GM21619 (cell line): Measurements from ENCODE around the gene KCNK1.
A peak's percentile ranks its signal among the peaks of the same experiment; 100 is the strongest.

Source experiments
- ATAC-seq: cut with Tn5 transposase; IDR thresholded peaks from one replicate; pipeline ENCODE4 v1.9.1; 2021; ENCODE audit not compliant: unreplicated experiment

KCNK1 gene

DNA sequence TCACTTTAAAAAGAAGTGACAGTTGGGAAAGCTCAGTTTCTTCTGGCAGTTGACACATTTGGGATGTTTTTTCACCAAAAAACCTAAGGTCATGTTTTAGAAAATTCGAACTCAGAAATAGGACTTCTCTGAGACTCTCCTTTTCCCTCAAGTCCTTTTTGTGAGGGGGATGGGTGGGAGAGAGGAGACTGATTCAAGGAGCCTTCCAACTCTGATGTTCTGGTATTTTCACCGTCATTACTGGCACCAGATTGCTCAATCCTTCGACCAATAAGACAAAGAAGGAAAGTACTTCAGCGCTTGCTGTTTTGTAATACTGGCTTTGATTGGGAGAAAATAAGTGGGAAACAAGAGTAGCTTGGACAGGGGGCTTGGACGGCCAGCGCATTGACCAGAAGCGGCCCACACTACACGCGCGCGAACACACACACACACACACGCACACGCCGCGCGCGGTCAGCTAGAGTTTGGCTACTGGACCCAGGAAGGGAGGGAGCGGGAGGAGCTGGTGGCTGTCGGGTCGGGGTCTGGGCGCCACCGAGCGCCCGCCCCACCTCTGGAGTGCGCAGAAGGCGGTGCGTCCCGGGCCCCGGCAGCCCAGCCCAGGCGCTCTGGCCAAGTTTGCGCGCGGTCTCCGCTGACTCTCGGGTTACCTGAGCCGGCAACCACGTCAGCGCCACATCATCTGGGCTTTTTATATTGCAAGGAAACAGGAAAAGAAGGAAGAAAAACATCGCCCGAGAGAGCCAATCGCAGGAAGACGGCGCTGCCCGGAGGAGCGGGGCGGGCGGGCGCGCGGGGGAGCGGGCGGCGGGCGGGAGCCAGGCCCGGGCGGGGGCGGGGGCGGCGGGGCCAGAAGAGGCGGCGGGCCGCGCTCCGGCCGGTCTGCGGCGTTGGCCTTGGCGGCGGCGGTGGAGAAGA is at the start of gene KCNK1:
TSS of gene KCNK1 (plus strand) at position 855 of the 921 bp plus-strand sequence. CDS start at position 921, 66 bp downstream.
- ATAC-seq: peak; percentile 18

DNA sequence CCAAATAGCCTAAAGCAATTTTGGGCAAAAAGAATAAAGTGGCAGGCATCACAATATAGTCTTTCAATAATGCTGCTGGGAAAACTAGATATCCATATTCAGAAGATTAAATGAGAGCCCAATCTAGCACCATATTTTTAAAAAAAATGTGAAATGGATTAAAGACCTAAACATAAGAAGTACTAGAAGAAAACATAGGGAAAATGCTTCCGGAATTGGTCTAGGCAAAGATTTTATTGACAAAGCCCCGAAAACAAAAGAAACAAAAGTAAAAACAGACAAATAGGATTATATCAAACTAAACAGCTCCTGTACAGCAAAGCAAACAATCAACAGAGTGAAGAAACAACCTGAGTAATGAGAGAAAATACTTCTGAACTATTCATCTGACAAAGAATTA is 48.6 kb upstream of the KCNK1 start:
- no peak for ATAC-seq

DNA sequence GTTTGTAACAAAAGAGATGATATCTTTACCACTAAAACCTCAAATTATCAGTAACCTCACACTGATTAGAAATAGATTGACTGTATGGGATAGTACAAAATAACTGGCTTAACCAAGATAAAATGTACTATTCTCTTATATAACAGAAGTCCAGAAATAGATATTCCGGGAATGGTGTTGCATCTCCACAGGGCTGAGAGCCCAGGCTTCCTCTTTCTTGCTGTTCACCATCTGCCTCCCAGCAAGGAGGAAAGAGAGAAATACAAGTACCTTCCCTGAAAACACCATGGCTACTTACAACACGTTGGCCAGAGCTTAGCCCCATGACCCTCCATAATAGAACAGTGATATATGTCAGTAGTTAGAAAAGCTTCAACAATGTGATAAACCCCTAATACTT is 47.0 kb upstream of the KCNK1 start:
- no peak for ATAC-seq

DNA sequence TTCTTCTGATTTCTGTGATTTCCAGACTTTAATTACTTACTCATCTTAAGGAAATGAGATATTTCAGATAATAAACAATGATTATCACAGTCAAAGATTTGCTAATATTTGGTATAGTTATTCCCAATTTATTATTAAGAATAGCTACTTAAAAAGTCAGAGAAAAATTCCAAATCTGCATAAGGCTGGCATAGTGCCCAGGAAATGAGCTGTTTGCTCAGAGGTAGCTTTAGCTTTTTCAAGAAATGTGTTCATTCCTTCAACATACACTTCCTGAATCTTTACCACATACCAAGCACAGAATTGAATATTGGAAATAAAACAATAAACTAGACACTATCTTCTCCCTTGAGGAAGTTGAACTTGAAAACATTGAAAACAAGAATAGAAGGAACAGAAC is 44.3 kb upstream of the KCNK1 start:
- ATAC-seq: no peak

DNA sequence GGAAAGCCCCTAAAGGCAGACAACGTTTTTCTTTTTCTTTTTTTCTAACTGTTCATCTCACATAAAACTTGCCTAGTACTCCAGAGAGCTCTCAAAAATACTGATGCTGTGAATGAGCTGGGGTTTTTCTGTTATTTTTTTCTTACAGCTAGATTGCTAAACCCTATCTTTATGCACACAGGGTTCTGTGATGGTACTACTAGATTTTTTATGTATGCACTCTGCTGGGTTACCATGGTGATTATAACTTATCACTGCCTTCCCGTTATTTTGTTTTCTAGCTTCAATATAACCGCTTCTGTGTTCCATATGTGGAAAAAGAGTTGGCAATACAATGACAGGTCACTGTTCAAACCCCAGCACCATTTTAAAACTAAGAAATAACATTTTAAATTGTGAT is 43.7 kb upstream of the KCNK1 start:
- ATAC-seq: no peak

DNA sequence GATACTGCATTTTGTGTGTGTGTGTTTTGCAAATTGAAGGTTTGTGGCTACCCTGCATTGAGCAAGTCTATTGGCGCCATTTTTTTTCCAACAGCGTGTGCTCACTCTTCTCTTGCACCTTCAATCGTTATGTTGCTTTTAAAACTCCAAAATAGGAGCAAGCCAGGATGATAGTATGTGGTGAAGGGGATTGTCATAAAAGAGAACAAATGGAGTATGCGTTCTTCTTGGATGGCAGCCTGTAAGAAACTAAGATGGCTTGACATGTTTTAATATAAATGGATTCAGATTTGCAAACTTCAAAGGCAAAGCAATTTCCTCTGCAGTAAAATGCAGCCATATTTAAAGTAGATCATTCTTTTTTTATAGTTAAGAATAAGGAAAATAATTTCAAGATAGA is 43.2 kb upstream of the KCNK1 start:
- no peak for ATAC-seq

DNA sequence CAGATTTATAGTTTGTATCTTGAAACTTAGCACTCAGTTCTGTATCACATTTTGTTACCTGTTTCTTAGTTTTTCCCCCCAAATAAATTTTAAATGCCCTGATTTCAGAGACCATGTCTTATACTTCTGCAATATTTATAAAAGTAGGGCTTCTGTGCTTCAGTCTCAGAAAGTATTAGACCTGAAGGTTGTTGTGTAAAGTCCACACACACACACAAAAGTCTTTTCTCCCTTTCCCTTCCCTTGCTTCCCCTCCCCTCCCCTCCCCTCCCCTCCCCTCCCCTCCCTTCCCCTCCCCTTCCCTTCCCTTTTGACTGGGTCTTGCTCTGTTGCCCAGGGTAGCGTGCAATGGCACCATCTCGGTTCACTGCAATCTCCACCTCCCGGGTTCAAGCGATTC is 41.0 kb upstream of the KCNK1 start:
- ATAC-seq: no peak

DNA sequence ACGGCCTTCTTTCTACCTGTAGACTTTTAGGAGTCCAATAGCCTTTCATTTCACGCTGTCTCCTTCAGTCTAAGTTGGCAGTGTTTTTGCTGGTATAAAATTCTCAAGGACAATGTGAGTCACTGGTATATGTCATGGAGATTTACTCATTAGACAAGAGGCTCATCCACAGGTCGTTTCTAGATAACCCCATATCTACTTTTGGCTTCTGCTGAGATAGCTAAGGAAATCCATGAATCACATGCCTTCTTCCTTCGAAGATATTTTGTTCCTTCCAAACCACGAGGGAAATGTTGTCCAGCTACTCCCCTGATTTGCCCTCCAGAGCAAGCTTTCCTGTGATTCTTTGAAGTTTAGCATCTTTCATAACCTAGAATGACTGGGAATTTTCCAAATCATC is 38.5 kb upstream of the KCNK1 start:
- no peak for ATAC-seq

DNA sequence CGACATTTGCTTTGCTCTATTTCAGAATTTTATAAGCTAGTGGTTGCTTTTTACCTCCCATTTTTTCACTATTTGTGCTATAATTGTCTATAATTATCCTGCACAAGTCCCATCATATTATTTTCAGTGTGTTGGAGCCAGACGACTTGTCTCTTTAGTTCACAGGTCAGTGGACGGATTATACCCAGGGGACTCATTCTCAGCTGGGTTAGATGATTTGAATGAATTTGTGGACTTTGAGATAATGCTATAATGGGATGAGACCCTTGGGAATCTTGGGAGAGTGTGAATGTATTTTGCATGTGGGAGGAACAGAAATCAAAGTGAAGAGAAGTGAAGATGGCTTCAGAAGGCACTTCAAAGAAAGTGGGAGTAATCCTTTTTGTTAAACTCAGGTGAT is 31.5 kb upstream of the KCNK1 start:
- no peak for ATAC-seq

DNA sequence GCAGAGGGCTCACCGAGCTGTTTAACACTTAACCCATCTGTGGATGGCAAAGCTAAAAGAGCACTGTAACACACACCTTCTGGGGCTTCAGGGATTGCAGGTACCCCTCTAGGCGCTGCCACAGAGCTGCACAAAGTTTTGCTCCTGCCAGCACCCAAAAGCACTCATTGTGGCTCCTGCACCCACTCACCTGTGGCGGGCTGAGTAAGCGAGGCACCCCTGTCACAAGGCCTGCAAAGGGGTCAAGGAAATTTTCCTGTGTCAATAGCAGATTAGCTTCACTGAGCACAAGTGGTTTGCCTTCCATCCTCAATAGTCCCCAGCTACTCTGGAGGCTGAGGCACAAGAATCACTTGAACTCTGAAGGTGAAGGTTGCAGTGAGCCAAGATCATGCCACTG is 29.5 kb upstream of the KCNK1 start:
- no peak for ATAC-seq

DNA sequence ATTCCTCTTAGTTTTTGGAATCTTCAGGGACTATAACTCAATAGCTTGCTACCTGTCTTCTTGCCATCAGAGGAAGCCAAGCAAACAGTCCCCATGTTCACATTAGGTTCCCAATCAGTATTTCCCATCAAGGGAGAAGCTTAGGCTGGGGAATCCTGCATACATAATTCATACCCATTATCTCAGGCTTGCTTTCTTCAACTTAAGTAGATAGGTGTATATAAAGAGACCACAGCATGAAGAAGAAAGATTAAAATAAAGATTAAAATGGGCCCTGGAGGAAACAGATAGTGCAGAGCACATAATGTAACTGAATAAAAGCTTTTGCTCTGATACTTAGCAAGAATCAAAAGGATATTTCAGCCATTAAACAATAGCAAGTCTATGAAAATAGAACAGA is 29.0 kb upstream of the KCNK1 start:
- no peak for ATAC-seq

DNA sequence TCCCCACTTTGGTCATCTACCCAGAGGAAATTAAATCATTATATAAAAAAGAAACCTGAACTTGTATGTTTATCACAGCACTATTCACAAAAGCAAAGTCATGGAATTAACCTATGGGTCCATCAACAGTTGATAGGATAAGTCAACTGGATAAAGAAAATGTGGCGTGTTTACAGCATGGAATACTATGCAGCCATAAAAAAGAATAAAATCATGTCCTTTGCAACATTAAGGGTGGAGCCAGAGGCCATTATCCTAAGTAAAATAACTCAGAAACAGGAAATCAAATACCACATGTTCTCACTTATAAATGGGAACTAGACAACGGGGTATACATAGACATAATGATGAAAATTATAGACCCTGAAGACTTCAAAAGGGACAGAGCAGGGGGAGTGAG is 27.6 kb upstream of the KCNK1 start:
- ATAC-seq: no peak

DNA sequence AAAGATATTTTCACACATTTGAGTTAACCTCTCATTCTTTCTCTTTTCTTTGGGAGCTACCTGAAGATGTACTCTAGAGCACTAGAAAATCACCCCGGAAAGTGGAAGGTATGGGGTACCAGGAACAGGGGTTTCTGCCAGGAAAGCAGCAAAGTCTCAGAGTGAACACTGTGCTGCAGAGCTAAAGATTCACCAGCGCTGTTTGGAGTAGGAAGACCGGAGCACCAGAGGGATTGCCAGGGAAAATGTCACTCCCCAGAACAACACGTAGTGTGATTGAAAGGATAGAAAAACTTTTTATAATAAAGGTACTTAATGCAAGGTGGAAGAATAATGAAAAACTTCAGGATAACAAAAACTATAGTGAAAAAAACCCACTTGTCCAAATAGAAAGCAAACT is 26.7 kb upstream of the KCNK1 start:
- no peak for ATAC-seq

DNA sequence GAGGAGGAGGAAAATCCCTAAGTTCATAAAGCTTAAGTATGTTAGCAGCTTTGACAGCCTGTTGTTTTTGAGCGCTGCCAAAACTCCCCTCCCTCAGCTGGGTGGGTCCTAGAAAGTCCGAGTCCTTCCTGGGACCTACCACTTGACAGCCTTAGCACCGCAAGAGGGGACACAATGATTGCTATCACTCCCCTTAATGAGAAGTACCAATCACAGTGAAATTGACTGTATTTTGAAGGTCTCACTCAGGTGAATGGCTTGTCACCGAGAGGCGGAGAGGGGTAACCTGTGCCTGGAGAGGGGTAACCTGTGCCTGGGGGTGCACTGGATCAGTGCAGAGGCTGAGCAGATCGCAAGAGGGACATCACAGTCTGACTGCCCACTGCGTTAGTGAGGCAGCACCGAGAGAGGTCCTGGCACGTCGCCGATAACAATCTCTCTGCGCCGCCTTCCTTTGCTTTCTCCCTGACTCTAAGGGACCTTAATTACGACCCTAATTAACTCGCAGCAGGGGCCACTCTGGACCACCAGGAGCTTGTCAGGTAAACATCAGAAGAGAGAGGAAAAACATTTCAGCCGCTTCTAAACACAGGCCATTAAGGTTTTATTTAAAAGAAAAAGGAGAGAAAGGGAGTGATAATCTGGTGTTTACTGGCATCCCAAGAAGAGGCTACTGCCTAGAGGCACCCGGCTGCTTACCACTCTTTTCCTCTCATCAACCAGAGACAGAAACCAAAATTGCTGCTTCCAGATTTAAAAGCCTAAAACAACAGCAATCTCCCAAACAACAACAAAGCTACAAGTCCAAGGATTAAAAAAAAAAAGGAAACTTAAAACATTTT is 25.7 kb upstream of the KCNK1 start:
- no peak for ATAC-seq

DNA sequence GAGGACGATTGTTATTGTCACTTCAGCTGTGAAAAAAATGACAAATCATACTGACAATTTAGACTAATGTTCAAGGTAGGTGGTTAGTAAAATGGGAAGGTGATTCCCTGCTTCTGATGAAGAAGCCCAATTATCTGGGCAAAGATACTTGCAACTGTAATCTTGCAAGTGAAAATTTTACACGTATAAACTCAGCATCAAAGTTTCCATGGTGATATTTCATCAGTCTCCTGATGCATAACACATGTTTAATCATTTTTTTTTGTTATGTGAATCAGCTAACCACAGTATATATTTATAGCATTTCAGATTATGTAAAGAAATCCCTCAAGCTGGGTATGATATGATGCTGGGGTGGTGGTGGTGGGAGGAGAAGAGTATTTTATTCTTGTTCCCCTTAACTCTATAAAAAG is 16.4 kb upstream of the KCNK1 start:
- ATAC-seq: no peak

DNA sequence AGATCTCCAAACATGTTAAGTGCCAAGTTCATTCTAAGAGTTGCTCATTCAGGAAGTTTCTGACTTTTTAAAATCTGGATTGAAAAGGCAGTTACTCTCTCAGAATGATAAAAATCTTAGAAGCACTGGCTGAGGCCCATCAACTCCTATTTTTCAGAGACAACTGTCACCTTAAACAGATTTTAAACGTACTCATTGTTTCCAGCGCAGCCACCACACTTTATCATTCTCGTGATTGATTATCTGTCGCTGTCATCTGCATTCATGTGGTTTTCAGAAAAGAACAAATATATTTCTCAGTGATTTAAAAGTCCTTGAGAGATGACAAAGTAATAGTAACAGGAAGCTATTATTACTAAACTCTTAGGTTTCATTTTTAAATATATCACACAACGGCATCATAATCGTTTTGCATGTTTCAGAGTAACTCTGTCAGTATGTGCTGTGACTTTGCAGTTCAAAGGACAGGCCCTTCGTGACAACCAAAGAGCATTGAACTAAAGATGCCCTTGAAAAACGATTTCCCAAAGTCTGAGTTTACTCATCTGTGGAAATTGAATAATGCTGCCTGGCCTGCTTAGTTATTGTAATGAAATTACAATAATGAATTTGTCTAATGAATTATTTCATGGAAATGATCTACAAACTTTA is 14.9 kb upstream of the KCNK1 start:
- peak; percentile 87 for ATAC-seq

DNA sequence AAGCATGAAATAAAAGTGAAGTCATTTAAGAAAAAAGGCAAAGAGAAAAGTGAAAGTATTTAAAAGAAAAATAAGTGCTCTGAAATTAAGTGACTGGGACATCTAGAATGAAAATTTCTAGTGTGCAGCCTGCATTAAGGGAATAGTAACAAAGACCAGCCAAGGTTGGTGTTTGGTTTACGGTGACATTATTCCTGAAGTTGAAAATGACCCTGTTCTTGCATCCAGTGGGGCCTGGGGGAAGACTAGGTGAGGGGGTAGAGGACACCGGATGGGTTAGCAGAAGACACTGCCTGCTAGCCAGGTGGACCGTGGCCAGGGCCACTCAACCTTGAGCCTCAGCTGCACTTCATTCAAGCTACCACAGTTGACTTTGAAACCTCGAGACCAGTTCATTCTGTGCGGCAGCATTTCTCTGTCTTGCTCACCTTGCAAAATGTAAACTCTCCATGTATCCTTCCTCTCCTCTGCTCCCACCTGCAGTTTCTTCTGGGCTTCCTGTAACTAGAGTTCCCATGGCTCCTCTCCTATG is 14.3 kb upstream of the KCNK1 start:
- ATAC-seq: peak; percentile 41

DNA sequence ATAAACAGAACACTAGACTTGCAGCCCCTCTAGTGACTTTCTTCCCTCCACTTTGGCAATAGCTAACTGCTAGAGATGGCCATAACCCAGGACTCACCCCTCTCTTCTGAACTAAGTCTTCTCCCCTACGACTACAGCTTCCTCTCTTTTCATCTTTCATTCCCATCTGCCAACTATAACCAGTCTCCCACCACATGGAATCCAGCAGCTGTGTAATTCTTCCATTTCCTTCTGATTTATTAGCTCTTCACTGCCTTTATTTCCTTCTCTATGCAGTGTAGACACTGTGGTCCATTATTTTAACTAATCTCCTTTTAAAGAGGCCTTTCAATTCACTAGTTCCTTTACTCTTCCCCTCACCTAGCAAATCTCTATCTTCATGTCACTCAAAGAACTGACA is 13.4 kb upstream of the KCNK1 start:
- no peak for ATAC-seq

DNA sequence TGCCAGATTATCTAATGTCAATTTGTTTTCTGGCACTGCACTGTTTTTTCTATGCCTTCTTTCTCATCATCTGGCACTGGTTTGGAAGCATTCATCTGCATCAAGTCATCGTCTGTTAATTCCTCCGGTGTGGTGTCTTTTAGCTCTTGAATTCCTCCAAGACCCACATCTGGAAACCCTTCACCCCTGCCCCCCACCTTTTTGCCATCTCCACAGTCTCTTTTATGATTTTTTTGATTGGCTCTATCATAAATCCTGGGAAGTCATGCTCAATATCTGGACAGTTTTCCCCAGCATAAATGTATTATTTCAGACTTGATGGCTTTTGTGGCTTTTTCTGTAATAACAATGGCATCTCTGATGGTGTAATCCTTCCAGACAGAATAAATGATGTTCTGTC is 10.4 kb upstream of the KCNK1 start:
- ATAC-seq: no peak

DNA sequence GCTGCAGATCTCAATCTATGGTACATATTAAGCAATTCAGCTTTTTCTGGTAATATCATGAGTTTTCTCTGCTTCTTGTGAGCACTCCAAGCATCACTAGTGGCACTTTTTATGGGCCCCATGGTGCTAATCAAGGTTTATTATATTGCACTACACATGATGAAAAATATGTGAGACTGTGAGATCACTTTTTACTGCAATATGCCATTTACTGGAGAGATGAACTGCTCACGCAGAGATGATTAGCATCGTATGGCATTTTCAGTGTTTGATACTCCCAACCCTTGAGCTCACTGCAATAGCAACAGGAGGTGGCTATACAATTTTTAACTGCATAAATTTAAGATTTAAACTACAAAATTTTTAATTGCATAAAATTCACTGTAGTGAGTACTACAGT is 8.7 kb upstream of the KCNK1 start:
- ATAC-seq: no peak

DNA sequence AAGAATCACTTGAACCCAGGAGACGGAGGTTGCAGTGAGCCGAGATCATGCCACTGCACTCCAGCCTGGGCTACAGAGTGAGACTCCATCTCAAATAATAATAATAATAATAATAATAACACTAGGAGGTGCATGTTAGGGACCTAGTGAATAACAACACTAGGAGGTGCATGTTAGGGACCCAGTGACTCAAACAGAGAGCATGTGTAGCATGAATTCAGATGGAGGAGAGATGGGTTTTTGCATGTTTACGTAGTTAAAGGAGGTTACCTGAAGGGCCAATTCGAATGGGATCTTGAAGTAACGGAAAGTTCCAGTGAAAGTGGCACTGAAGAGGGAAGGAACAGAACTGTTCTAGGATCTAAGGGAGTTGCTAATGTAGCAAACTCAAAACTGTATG is 7.1 kb upstream of the KCNK1 start:
- ATAC-seq: peak; percentile 38
